SIG-M5 treated with dmso at 0.1 percent for 504 hours (cell line): Measurements from ENCODE around the gene TGIF2LX.
"Not testable (repeated sequence)": the region's sequence is repeated elsewhere in the genome, so short reads cannot be mapped to it uniquely, and the experiment has no call there.

ENCODE experiments used
- DNase-seq: peaks from one replicate; lab custom pipeline; 2025; ENCODE audit not compliant: unreplicated experiment; lab: John Stamatoyannopoulos, UW

Gene TGIF2LX

GRCh38 chrX:89921665-89922064 is at the start of gene TGIF2LX:
TGIF2LX (plus strand) TSS chrX:89921908; CDS start chrX:89922086, 178 bp downstream.
- not testable (repeated sequence) for DNase-seq

- not testable (repeated sequence) for DNase-seq
Measured at GRCh38 chrX:89922338-89922934, 728 bp downstream of the TGIF2LX start.

GRCh38 chrX:89943077-89943476 is 21.4 kb downstream of the TGIF2LX start:
- DNase-seq: not testable (repeated sequence)

DNA sequence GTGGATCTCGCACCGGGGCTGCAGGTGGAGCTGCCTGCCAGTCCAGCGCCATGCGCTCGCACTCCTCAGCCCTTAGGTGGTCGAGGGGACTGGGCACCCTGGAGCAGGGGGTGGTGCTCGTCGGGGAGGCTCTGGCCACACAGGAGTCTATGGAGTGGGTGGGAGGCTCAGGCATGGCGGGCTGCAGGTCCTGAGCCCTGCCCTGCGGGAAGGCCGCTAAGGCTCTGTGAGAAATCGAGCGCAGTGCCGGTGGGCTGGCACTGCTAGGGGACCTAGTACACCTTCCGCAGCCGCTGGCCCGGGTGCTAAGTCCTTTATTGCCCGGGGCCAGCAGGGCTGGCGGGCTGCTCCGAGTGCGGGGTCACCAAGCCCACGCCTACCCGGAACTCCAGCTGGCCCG is 43.9 kb downstream of the TGIF2LX start:
- DNase-seq: not testable (repeated sequence)
